Thymus (tissue), 11 donors: ENCODE measurements around the gene PLCB1. TPM values are rescaled to one million over a fixed set of nuclear protein-coding genes. Genes with fewer than 3 reads are reported as not detected.

Source experiments
- DNase-seq, 9 donors: peaks; one replicate each; pipeline ENCODE4 v3.0.0-alpha.2; 2013; ENCODE audit warnings: low spot score in 9 of 9, low read depth in 6 of 9, missing footprints in 1 of 9
- H3K27ac ChIP-seq, 2 donors: one replicate each; pipeline ENCODE4 v1.5.1; 2013; ENCODE audit warnings: control low read depth in 1 of 2, low read depth in 1 of 2, low read length in 1 of 2, mild to moderate bottlenecking in 1 of 2, moderate library complexity in 1 of 2
- H3K27me3 ChIP-seq, 2 donors: one replicate each; pipeline ENCODE4 v1.5.1; 2013; ENCODE audit warnings: low read length in 1 of 2; ENCODE audit not compliant: control insufficient read depth in 2 of 2, insufficient read depth in 1 of 2
- H3K36me3 ChIP-seq, 2 donors: one replicate each; pipeline ENCODE4 v1.5.1; 2013; ENCODE audit warnings: low read length in 1 of 2, mild to moderate bottlenecking in 1 of 2, moderate library complexity in 1 of 2; ENCODE audit not compliant: control insufficient read depth in 2 of 2, insufficient read depth in 2 of 2
- H3K4me1 ChIP-seq, 2 donors: one replicate each; pipeline ENCODE4 v1.5.1; 2013; ENCODE audit warnings: low read length in 2 of 2; ENCODE audit not compliant: control insufficient read depth in 2 of 2, insufficient read depth in 2 of 2
- H3K4me3 ChIP-seq, 2 donors: one replicate each; pipeline ENCODE4 v1.5.1; 2013; ENCODE audit warnings: low read length in 2 of 2, control low read depth in 1 of 2, mild to moderate bottlenecking in 1 of 2
- H3K9me3 ChIP-seq, 2 donors: one replicate each; pipeline ENCODE4 v1.5.1; 2013; ENCODE audit warnings: low read length in 1 of 2, mild to moderate bottlenecking in 1 of 2; ENCODE audit not compliant: control insufficient read depth in 2 of 2, insufficient read depth in 1 of 2
- WGBS: extraction: QIAGEN DNeasy Blood & Tissue Kit; methylation state at CpG from one replicate; pipeline ENCODE4 v1.1.7; 2013; 5-methylcytosine and 5-hydroxymethylcytosine counted together
- polyA plus RNA-seq: library from polyadenylated mRNA; stranded (reverse); fragments of 200-250 nt; gene quantifications from one replicate; pipeline ENCODE4 v1.2.3, GENCODE V29; 2013
- total RNA-seq: library from RNA; stranded (reverse); fragments of 120-200 nt; gene quantifications from one replicate; pipeline ENCODE4 v1.2.4, GENCODE V29; 2013
- donor health status: healthy.

The PLCB1 gene
- total and polyA plus RNA-seq, 2 donors = 4.1 to 4.7 TPM

DNA sequence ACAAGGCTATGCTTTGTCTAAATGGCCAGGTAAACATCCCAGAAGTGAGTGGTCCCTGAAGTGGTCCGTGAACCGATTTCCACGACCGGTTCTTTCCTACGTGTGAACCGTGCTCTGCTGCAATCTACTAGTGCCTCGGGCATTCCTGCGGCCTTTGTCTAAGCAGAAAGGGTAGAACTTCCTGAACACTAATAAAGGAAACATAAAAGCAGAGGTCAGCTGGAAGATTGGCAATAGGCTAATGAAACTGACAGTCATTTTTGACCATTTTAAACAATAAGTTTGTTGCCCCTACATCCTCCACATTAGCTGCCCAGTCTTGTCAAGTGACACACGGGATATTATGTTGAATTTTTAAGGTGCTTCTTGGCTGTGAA lies 410.0 kb downstream of the PLCB1 start:
- Histone ChIP-seq H3K27me3 (no peaks in the 10 kb centered on the region), H3K4me1 (no peaks in the 10 kb centered on the region), H3K27ac (no peak overlapping the region), H3K4me3 (no peak overlapping the region), H3K9me3 (no peaks in the 10 kb centered on the region), H3K36me3 (no peaks in the 10 kb centered on the region)
- WGBS = 94% methylated on average over 9 of the region's 9 CpGs
- DNase-seq = no peak

DNA sequence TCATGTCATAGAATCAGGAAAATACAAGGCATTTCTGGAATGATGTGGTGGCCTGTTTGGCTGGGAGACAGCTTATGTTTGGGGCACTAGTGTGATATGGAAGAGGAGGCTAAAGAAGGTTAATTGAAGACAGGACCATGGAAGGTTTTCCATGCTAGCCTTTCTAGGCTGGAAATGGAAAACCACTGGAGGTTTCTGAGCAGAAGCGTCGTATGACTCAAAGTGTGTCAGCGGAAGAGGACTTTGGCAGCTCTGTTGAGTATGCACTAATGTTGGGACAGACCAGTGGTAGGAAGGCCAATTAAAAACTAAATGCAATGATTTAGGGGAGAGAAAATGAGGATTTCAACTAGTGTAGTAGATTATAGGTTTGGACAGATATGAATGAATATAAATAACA lies 413.1 kb downstream of the PLCB1 start:
- no peaks in the 10 kb centered on the region for H3K4me1 ChIP-seq
- H3K9me3 ChIP-seq = no peaks in the 10 kb centered on the region
- no peak for DNase-seq
- 99% methylated on average over 3 of the region's 3 CpGs for WGBS
- no peaks in the 10 kb centered on the region for H3K27me3 ChIP-seq
- H3K4me3 ChIP-seq = no peak overlapping the region
- no peak overlapping the region for H3K27ac ChIP-seq
- H3K36me3 ChIP-seq = no peaks in the 10 kb centered on the region

DNA sequence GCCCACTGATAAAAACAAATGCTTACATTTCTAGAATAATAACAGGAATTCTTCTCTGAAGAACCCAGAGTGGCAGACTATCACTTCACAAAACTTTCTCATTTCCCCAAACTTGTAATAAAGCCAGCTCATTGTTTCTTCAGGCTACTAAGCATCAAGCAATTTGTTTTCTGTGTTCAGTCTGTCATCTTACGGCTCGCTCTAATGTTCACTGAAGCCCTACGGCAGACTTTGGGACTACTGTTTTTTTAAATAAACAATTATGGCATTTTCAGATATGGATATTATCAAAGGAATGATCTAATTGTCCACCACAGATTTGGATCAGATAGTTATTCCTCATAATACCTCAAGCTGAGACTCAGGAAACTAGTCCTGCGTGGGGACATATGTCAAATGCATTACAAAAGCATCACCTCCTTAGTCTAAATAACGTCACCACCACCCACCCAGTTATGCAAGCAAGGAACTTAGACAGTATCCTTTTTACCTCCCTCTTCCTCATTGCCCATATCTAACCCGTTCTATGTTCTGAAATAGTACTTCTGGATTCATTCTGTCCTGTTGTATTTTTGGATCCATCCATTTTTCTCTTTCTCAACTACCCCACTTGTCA lies 415.1 kb downstream of the PLCB1 start:
- no peaks in the 10 kb centered on the region for H3K4me1 ChIP-seq
- no peak overlapping the region for H3K27ac ChIP-seq
- 94% methylated on average over 6 of the region's 6 CpGs for WGBS
- no peak for DNase-seq
- no peaks in the 10 kb centered on the region for H3K36me3 ChIP-seq
- H3K9me3 ChIP-seq = no peaks in the 10 kb centered on the region
- no peaks in the 10 kb centered on the region for H3K27me3 ChIP-seq
- H3K4me3 ChIP-seq = no peak overlapping the region

DNA sequence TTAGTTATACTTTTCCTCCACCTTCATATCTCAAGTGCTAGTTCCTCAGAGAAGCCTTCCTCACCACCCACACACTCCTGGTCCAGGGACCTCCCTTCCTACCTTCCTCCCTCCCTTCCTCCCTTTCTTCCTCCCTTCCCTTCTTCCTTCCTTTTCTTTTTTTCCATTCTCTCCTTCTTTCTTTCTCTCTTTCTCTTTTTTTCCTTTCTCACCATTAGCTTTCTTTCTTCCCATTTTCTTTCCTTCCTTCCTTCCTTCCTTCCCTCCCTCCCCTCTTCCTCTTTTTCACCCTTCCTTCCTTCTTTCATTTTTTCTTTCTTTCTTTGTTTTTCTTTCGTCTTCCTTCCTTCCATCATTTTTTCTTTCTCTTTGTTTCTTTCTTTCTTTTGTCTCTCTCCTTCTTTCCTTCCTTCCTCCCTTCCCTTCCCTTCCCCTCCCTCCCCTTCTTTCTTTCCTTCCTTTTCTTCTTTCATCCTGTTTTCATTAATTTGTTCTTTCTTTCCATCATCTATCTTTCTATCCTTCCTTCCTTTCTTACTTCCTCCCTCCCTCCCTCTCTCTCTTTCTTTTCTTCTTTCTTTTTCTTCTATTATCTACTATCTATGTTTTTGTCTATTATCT lies 416.0 kb downstream of the PLCB1 start:
- WGBS = 96% methylated on average over 1 of the region's 1 CpG
- Histone ChIP-seq H3K4me3 (no peak overlapping the region), H3K9me3 (no peaks in the 10 kb centered on the region), H3K27me3 (no peaks in the 10 kb centered on the region), H3K27ac (no peak overlapping the region), H3K4me1 (no peaks in the 10 kb centered on the region), H3K36me3 (no peaks in the 10 kb centered on the region)
- DNase-seq = no peak

DNA sequence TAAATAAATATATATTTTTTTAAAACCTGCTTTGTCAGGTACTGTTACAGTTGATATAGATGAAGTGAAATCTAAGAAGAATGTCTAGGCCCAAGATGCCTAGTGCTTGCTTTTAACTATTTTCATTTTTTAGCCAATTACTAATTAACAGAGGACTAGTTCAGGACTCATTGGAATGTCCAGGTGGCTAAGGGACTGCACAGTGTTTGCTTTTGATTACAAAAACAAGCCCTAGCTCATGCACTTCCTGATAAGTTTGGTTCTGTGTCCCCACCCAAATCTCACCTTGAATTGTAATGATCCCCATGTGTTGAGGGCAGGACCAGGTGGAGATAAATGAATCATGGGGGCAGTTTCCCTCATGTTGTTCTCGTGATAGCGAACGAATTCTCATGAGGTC lies 417.1 kb downstream of the PLCB1 start:
- no peak overlapping the region for H3K4me3 ChIP-seq
- no peaks in the 10 kb centered on the region for H3K27me3 ChIP-seq
- no peaks in the 10 kb centered on the region for H3K9me3 ChIP-seq
- WGBS = 97% methylated on average over 3 of the region's 3 CpGs
- DNase-seq = no peak
- H3K27ac ChIP-seq = no peak overlapping the region
- no peaks in the 10 kb centered on the region for H3K36me3 ChIP-seq
- H3K4me1 ChIP-seq = no peaks in the 10 kb centered on the region

DNA sequence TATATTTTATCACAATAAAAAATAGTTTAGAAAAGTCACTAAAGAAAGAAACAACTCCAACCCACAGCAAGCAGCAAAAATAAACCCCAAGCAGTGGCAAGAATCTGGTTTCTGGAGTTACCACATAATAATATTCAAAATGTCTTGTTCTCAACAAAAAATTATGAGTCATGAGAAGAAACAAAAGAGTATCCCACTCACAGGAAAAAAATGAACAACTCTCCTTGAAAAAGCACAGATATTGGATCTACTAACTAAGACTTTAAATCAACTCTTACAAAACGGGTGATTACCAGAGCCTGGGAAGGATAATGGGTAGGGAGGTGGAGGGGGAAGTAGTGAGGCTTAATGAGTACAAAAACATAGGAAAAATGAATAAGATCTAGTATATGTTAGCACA lies 425.6 kb downstream of the PLCB1 start:
- 99% methylated on average over 1 of the region's 1 CpG for WGBS
- H3K27ac ChIP-seq = no peak overlapping the region

DNA sequence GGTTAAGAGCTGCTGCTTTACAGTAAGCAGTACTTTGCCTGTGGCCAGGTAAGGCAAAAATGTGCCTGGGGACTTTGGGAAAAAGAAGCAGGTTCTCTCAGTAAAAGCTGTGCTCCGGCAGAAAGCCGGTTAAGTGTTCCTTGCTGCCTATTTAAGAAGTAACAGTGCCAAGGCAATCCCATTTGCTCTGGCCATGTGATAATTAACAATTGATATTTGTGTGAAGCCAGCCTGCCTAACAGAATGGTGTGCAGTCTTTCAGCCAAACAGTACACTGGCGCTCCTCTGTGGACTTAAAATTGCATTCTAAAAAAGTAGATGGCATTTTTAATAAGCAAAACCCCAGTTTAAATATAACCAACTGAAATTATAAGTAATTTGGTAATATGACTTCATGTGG lies 430.3 kb downstream of the PLCB1 start:
- no peak overlapping the region for H3K4me3 ChIP-seq
- no peaks in the 10 kb centered on the region for H3K4me1 ChIP-seq
- H3K36me3 ChIP-seq = no peaks in the 10 kb centered on the region
- H3K9me3 ChIP-seq = no peaks in the 10 kb centered on the region
- no peak for DNase-seq
- H3K27ac ChIP-seq = no peak overlapping the region
- 97% methylated on average over 3 of the region's 3 CpGs for WGBS
- no peaks in the 10 kb centered on the region for H3K27me3 ChIP-seq

More for the DNA sequence above, 425.6 kb downstream of the PLCB1 start:
- no peaks in the 10 kb centered on the region for H3K27me3 ChIP-seq
- no peaks in the 10 kb centered on the region for H3K4me1 ChIP-seq
- no peaks in the 10 kb centered on the region for H3K9me3 ChIP-seq
- no peaks in the 10 kb centered on the region for H3K36me3 ChIP-seq
- H3K4me3 ChIP-seq = no peak overlapping the region
- DNase-seq = no peak

DNA sequence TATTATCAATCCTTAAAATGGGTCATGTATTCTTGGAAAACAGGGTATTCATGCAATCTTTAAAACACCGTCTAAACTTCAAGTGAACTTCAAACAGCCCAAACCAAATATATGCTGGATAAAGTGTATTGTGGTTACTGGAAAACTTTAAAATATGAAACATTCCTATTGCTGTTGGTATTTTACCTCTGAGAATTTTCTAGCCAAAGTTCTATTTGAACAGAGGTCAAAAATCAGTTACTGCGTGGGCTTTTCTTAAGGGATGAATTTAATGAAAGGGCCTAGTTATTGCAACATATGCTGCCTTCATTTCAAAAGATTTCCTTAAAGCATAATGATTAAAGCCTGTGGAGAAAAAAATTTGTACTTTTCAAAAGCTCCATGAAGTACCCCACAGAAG lies 436.0 kb downstream of the PLCB1 start:
- H3K36me3 ChIP-seq = no peaks in the 10 kb centered on the region
- H3K4me1 ChIP-seq = no peaks in the 10 kb centered on the region
- no peak overlapping the region for H3K4me3 ChIP-seq
- 96% methylated on average over 2 of the region's 2 CpGs for WGBS
- no peaks in the 10 kb centered on the region for H3K27me3 ChIP-seq
- no peak overlapping the region for H3K27ac ChIP-seq
- DNase-seq = no peak
- no peaks in the 10 kb centered on the region for H3K9me3 ChIP-seq

DNA sequence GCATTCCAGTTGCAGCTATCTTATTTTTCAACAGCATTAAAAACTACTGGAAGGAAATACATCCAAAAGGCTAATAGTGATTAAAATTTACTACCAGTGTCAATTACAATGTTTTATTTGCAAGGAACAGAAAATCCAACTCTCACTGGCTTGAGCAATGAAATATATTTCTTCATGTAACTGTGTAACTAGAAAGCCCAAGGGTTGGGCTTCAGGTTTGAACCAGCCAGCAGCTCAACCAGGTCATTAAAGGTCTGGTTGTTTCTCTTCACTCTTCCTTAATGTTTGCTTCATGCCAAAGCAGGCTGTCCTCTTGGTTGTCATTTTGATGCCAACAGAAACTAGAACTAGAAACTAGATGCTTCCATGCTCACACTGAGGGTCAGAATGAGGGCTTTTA lies 437.7 kb downstream of the PLCB1 start:
- DNase-seq = no peak
- Histone ChIP-seq H3K4me1 (no peaks in the 10 kb centered on the region), H3K27me3 (no peaks in the 10 kb centered on the region), H3K4me3 (no peak overlapping the region), H3K9me3 (no peaks in the 10 kb centered on the region), H3K36me3 (no peaks in the 10 kb centered on the region), H3K27ac (no peak overlapping the region)
